Measurements from ENCODE around the gene COBL. TPM values are rescaled to one million over a fixed set of nuclear protein-coding genes. Genes with fewer than 3 reads are reported as not detected.

COBL gene
- total RNA-seq, 2 experiments from 2014 or later = not detected

- H3K27me3 Mint-ChIP-seq = peaks cover 3% of the 10 kb centered on the region
- no peak overlapping the region for H3K4me3 Mint-ChIP-seq
- H3K36me3 Mint-ChIP-seq (ENCODE audit: low read depth) = no peaks in the 10 kb centered on the region
- ChIA-PET CTCF (no interaction called here), POLR2A (no interaction called here)
- no peak for DNase-seq
- H3K4me1 Mint-ChIP-seq = no peaks in the 10 kb centered on the region
- no peak for ATAC-seq
- intact Hi-C loops (cut with DNase I, micrococcal nuclease) = no loop called here
- H3K27ac Mint-ChIP-seq = no peak overlapping the region
- no peaks in the 10 kb centered on the region for H3K9me3 Mint-ChIP-seq (ENCODE audit: low read depth)
These were observed 130.1 kb downstream of the COBL start for GRCh38 chr7:51186531-51186930.

GRCh38 chr7:51182636-51183166 lies 133.9 kb downstream of the COBL start:
- no peak for ATAC-seq
- H3K4me3 Mint-ChIP-seq = no peak overlapping the region
- no peaks in the 10 kb centered on the region for H3K4me1 Mint-ChIP-seq
- no peak overlapping the region for H3K27ac Mint-ChIP-seq
- intact Hi-C loops (cut with DNase I, micrococcal nuclease) = no loop called here
- CTCF ChIA-PET = interaction anchor here (1.0 to 2.6 kb wide), 3 partner anchors 11 to 41 kb away, joined by 3 to 12 read pairs (median 7); no protein-coding TSS in a partner anchor
- H3K27me3 Mint-ChIP-seq = peaks cover 5% of the 10 kb centered on the region
- no peak for DNase-seq
- POLR2A ChIA-PET = no interaction called here
- H3K9me3 Mint-ChIP-seq (ENCODE audit: low read depth) = no peaks in the 10 kb centered on the region
- H3K36me3 Mint-ChIP-seq (ENCODE audit: low read depth) = no peaks in the 10 kb centered on the region

- H3K36me3 Mint-ChIP-seq (ENCODE audit: low read depth) = no peaks in the 10 kb centered on the region
- ATAC-seq (no peak), DNase-seq (no peak)
- H3K4me3 Mint-ChIP-seq = no peak overlapping the region
- intact Hi-C loops (cut with DNase I, micrococcal nuclease) = no loop called here
- POLR2A ChIA-PET = no interaction called here
- peaks cover 9% of the 10 kb centered on the region for H3K27me3 Mint-ChIP-seq
- CTCF ChIA-PET = no interaction called here
- no peaks in the 10 kb centered on the region for H3K4me1 Mint-ChIP-seq
- H3K27ac Mint-ChIP-seq = no peak overlapping the region
- no peaks in the 10 kb centered on the region for H3K9me3 Mint-ChIP-seq (ENCODE audit: low read depth)
These were observed 136.5 kb downstream of the COBL start for GRCh38 chr7:51180092-51180491.

GRCh38 chr7:51175992-51176388 lies 140.6 kb downstream of the COBL start:
- H3K4me3 Mint-ChIP-seq = no peak overlapping the region
- H3K27me3 Mint-ChIP-seq = peaks cover 6% of the 10 kb centered on the region
- ChIA-PET POLR2A (interaction anchor here (0.6 kb wide), 1 partner anchor 986 kb away, joined by 4 read pairs; no protein-coding TSS in a partner anchor), CTCF (interaction anchor here (0.8 to 4.9 kb wide), 2 partner anchors 15 to 708 kb away, joined by 3 to 25 read pairs; no protein-coding TSS in a partner anchor)
- ATAC-seq (no peak), DNase-seq (no peak)
- H3K36me3 Mint-ChIP-seq (ENCODE audit: low read depth) = no peaks in the 10 kb centered on the region
- no peaks in the 10 kb centered on the region for H3K4me1 Mint-ChIP-seq
- H3K9me3 Mint-ChIP-seq (ENCODE audit: low read depth) = no peaks in the 10 kb centered on the region
- intact Hi-C loops (cut with DNase I, micrococcal nuclease) = no loop called here
- H3K27ac Mint-ChIP-seq = no peak overlapping the region

- POLR2A ChIA-PET = interaction anchor here (0.6 kb wide), 1 partner anchor 987 kb away, joined by 4 read pairs; no protein-coding TSS in a partner anchor
- DNase-seq (no peak), ATAC-seq (no peak)
- no peaks in the 10 kb centered on the region for H3K9me3 Mint-ChIP-seq (ENCODE audit: low read depth)
- peaks cover 6% of the 10 kb centered on the region for H3K27me3 Mint-ChIP-seq
- no peaks in the 10 kb centered on the region for H3K36me3 Mint-ChIP-seq (ENCODE audit: low read depth)
- no peak overlapping the region for H3K27ac Mint-ChIP-seq
- no peak overlapping the region for H3K4me3 Mint-ChIP-seq
- CTCF ChIA-PET = interaction anchor here (0.8 to 4.9 kb wide), 2 partner anchors 14 to 707 kb away, joined by 3 to 25 read pairs; no protein-coding TSS in a partner anchor
- intact Hi-C loops (cut with DNase I, micrococcal nuclease) = no loop called here
- H3K4me1 Mint-ChIP-seq = no peaks in the 10 kb centered on the region
These were observed 141.2 kb downstream of the COBL start for GRCh38 chr7:51175316-51175991.

GRCh38 chr7:51165337-51165736 lies 151.3 kb downstream of the COBL start:
- Mint-ChIP-seq H3K27me3 (peaks cover 6% of the 10 kb centered on the region), H3K27ac (no peak overlapping the region), H3K4me1 (peaks cover 9% of the 10 kb centered on the region), H3K4me3 (no peak overlapping the region), H3K9me3 (ENCODE audit: low read depth) (no peaks in the 10 kb centered on the region), H3K36me3 (ENCODE audit: low read depth) (no peaks in the 10 kb centered on the region)
- ATAC-seq = no peak
- POLR2A ChIA-PET = no interaction called here
- intact Hi-C loops (cut with DNase I, micrococcal nuclease) = no loop called here
- no peak for DNase-seq
- CTCF ChIA-PET = interaction anchor here (0.6 to 8.1 kb wide), 3 partner anchors 19 to 446 kb away, joined by 3 to 72 read pairs (median 4); no protein-coding TSS in a partner anchor

GRCh38 chr7:51162724-51163329 lies 153.8 kb downstream of the COBL start:
- no peak overlapping the region for H3K4me3 Mint-ChIP-seq
- no peak overlapping the region for H3K27ac Mint-ChIP-seq
- peak; percentile 96 for ATAC-seq
- H3K4me1 Mint-ChIP-seq = peaks cover 9% of the 10 kb centered on the region
- no peaks in the 10 kb centered on the region for H3K36me3 Mint-ChIP-seq (ENCODE audit: low read depth)
- ChIA-PET CTCF (interaction anchor here (0.6 to 8.1 kb wide), 44 partner anchors 8 to 1070 kb away, joined by 3 to 72 read pairs (median 4); partner anchors contain the start of gene FIGNL1), POLR2A (no interaction called here)
- peak; percentile 89 for DNase-seq
- H3K9me3 Mint-ChIP-seq (ENCODE audit: low read depth) = no peaks in the 10 kb centered on the region
- peaks cover 6% of the 10 kb centered on the region for H3K27me3 Mint-ChIP-seq
- intact Hi-C loops (cut with DNase I, micrococcal nuclease) = loop anchor here (1.0 to 5.0 kb wide), 6 partner anchors 101 to 1070 kb away; partner anchors contain the start of gene ZPBP (in 1 of the 2)

- POLR2A ChIA-PET = no interaction called here
- DNase-seq (no peak), ATAC-seq (no peak)
- H3K27me3 Mint-ChIP-seq = peaks cover 6% of the 10 kb centered on the region
- CTCF ChIA-PET = interaction anchor here (0.6 to 8.1 kb wide), 35 partner anchors 9 to 1068 kb away, joined by 3 to 72 read pairs (median 4); no protein-coding TSS in a partner anchor
- H3K27ac Mint-ChIP-seq = no peak overlapping the region
- H3K36me3 Mint-ChIP-seq (ENCODE audit: low read depth) = no peaks in the 10 kb centered on the region
- intact Hi-C loops (cut with DNase I, micrococcal nuclease) = loop anchor here (1.0 to 5.0 kb wide), 8 partner anchors 100 to 1070 kb away; partner anchors contain the start of gene ZPBP (in 1 of the 2)
- peaks cover 9% of the 10 kb centered on the region for H3K4me1 Mint-ChIP-seq
- no peaks in the 10 kb centered on the region for H3K9me3 Mint-ChIP-seq (ENCODE audit: low read depth)
- H3K4me3 Mint-ChIP-seq = no peak overlapping the region
These were observed 154.7 kb downstream of the COBL start for GRCh38 chr7:51161937-51162336.

GRCh38 chr7:51160990-51161615 lies 155.5 kb downstream of the COBL start:
- peaks cover 9% of the 10 kb centered on the region for H3K4me1 Mint-ChIP-seq
- H3K27ac Mint-ChIP-seq = no peak overlapping the region
- ChIA-PET CTCF (interaction anchor here (0.7 to 8.1 kb wide), 71 partner anchors 9 to 1068 kb away, joined by 3 to 72 read pairs (median 4); partner anchors contain the start of genes FIGNL1 and ZPBP), POLR2A (interaction anchor here (0.7 kb wide), 1 partner anchor 370 kb away, joined by 5 read pairs; no protein-coding TSS in a partner anchor)
- DNase-seq = peak; percentile 70
- no peak overlapping the region for H3K4me3 Mint-ChIP-seq
- H3K9me3 Mint-ChIP-seq (ENCODE audit: low read depth) = no peaks in the 10 kb centered on the region
- ATAC-seq = peak; percentile 50
- peaks cover 6% of the 10 kb centered on the region for H3K27me3 Mint-ChIP-seq
- H3K36me3 Mint-ChIP-seq (ENCODE audit: low read depth) = no peaks in the 10 kb centered on the region
- intact Hi-C loops (cut with DNase I, micrococcal nuclease) = loop anchor here (1.0 to 5.0 kb wide), 6 partner anchors 99 to 1069 kb away; no protein-coding TSS in a partner anchor

- peaks cover 9% of the 10 kb centered on the region for H3K27me3 Mint-ChIP-seq
- peaks cover 9% of the 10 kb centered on the region for H3K4me1 Mint-ChIP-seq
- no peak for DNase-seq
- no peaks in the 10 kb centered on the region for H3K9me3 Mint-ChIP-seq (ENCODE audit: low read depth)
- ATAC-seq = no peak
- no peak overlapping the region for H3K4me3 Mint-ChIP-seq
- POLR2A ChIA-PET = no interaction called here
- H3K27ac Mint-ChIP-seq = no peak overlapping the region
- no peaks in the 10 kb centered on the region for H3K36me3 Mint-ChIP-seq (ENCODE audit: low read depth)
- CTCF ChIA-PET = interaction anchor here (0.7 to 8.1 kb wide), 62 partner anchors 9 to 1067 kb away, joined by 3 to 72 read pairs (median 4); partner anchors contain the start of genes FIGNL1 and ZPBP
- intact Hi-C loops (cut with DNase I, micrococcal nuclease) = loop anchor here in 1 of 2 experiments (5.0 kb wide), 4 partner anchors 98 to 483 kb away; no protein-coding TSS in a partner anchor
These were observed 156.2 kb downstream of the COBL start for GRCh38 chr7:51160411-51160810.

Data from activated CD4-positive, alpha-beta T cell treated with anti-CD3 and anti-CD28 coated beads for 36 hours (primary cell).